Neural cell (in vitro differentiated cells): ENCODE results near the gene COG2. TPM values are rescaled to one million over a fixed set of nuclear protein-coding genes. Genes with fewer than 3 reads are reported as not detected.

Experiments used
- H2AFZ ChIP-seq: fragments of 200-600, 300-800 bp; sonication (generic), shearing (Covaris generic); 2 replicates; pipeline ENCODE4 v1.6.0; 2014; ENCODE audit warnings: low read depth, mild to moderate bottlenecking, antibody characterized with exemption, low read length, moderate library complexity
- H3F3A ChIP-seq: fragments of 200-600 bp; shearing (Covaris generic); 2 replicates; pipeline ENCODE4 v1.6.1; 2016; ENCODE audit warnings: mild to moderate bottlenecking, moderate library complexity, mixed read lengths, antibody characterized with exemption, low read length; ENCODE audit not compliant: insufficient read depth, poor library complexity, severe bottlenecking
- H3K27ac ChIP-seq: fragments of 200-600, 300-800 bp; sonication (generic), shearing (Covaris generic); 2 replicates; pipeline ENCODE4 v1.5.1; 2014; ENCODE audit warnings: mild to moderate bottlenecking, low read length, moderate library complexity
- H3K27me3 ChIP-seq: fragments of 300-800, 200-600 bp; sonication (generic), shearing (Covaris generic); 2 replicates; pipeline ENCODE4 v1.6.0; 2014; ENCODE audit warnings: mild to moderate bottlenecking, low read depth, low read length, moderate library complexity; ENCODE audit not compliant: insufficient read depth
- H3K36me3 ChIP-seq: fragments of 300-800, 200-600 bp; sonication (generic), shearing (Covaris generic); 2 replicates; pipeline ENCODE4 v1.5.1; 2014; ENCODE audit warnings: mild to moderate bottlenecking, antibody characterized with exemption, low read length, moderate library complexity; ENCODE audit not compliant: insufficient read depth
- H3K4me2 ChIP-seq: fragments of 300-800, 200-600 bp; sonication (generic), shearing (Covaris generic); 2 replicates; pipeline ENCODE4 v1.6.0; 2014; ENCODE audit warnings: mild to moderate bottlenecking, low read length
- H3K4me3 ChIP-seq: fragments of 300-800, 200-600 bp; sonication (generic), shearing (Covaris generic); 2 replicates; pipeline ENCODE4 v1.5.1; 2014; ENCODE audit warnings: mild to moderate bottlenecking, low read length, moderate library complexity
- H3K79me2 ChIP-seq: fragments of 200-600 bp; shearing (Covaris generic); replicated peaks from 2 replicates; pipeline ENCODE4 v1.6.0; 2014; ENCODE audit warnings: mild to moderate bottlenecking, low read length, moderate library complexity; ENCODE audit not compliant: insufficient read depth
- H3K9ac ChIP-seq: fragments of 300-800, 200-600 bp; sonication (generic), shearing (Covaris generic); 2 replicates; pipeline ENCODE4 v1.6.1; 2016; ENCODE audit warnings: mild to moderate bottlenecking, low read length, mixed read lengths
- H3K9me2 ChIP-seq: fragments of 200-600 bp; shearing (Covaris generic); 2 replicates; pipeline ENCODE4 v1.6.1; 2016; ENCODE audit warnings: mild to moderate bottlenecking, low read length, mixed read lengths; ENCODE audit not compliant: insufficient read depth
- H3K9me3 ChIP-seq: fragments of 200-600, 300-800 bp; sonication (generic), shearing (Covaris generic); 2 replicates; pipeline ENCODE4 v1.6.1; 2016; ENCODE audit warnings: mild to moderate bottlenecking, mixed run types, low read length, moderate library complexity, mixed read lengths
- H4K20me1 ChIP-seq: fragments of 200-600 bp; shearing (Covaris generic); 2 replicates; pipeline ENCODE4 v1.6.1; 2016; ENCODE audit warnings: mild to moderate bottlenecking, mixed run types; ENCODE audit not compliant: insufficient read depth
- CTCF ChIP-seq: fragments of 450-650 bp; IDR thresholded peaks from 2 replicates; pipeline ENCODE4 v1.5.1; 2014; ENCODE audit warnings: antibody characterized with exemption, mild to moderate bottlenecking, moderate library complexity; ENCODE audit not compliant: poor library complexity, severe bottlenecking
- EP300 ChIP-seq: fragments of 450-650 bp; conservative IDR thresholded peaks from 2 replicates; pipeline ENCODE4 v1.6.1; 2014; ENCODE audit warnings: antibody characterized with exemption, mild to moderate bottlenecking, moderate library complexity; ENCODE audit not compliant: poor library complexity, severe bottlenecking
- EZH2 ChIP-seq: fragments of 200-600, 300-800 bp; shearing (Covaris generic), sonication (generic); IDR thresholded peaks from 2 replicates; pipeline ENCODE4 v1.6.1; 2014; ENCODE audit warnings: antibody characterized with exemption, low read length, borderline replicate concordance, mild to moderate bottlenecking; ENCODE audit not compliant: insufficient read depth, poor library complexity, severe bottlenecking
- MXI1 ChIP-seq: fragments of 450-650 bp; conservative IDR thresholded peaks from 2 replicates; pipeline ENCODE4 v1.6.1; 2014; ENCODE audit warnings: antibody characterized with exemption, mild to moderate bottlenecking; ENCODE audit not compliant: poor library complexity, severe bottlenecking
- POLR2AphosphoS5 ChIP-seq: IDR thresholded peaks from 2 replicates; pipeline ENCODE4 v1.6.1; 2012
- RAD21 ChIP-seq: fragments of 450-650 bp; conservative IDR thresholded peaks from 2 replicates; pipeline ENCODE4 v1.6.1; 2014; ENCODE audit warnings: antibody characterized with exemption, mild to moderate bottlenecking, moderate library complexity
- REST ChIP-seq: IDR thresholded peaks from 2 replicates; pipeline ENCODE4 v1.6.1; 2012; ENCODE audit warnings: borderline replicate concordance
- SMC3 ChIP-seq: fragments of 450-650 bp; conservative IDR thresholded peaks from 2 replicates; pipeline ENCODE4 v1.6.1; 2014; ENCODE audit warnings: antibody characterized with exemption, mild to moderate bottlenecking, moderate library complexity; ENCODE audit not compliant: poor library complexity
- TAF1 ChIP-seq: IDR thresholded peaks from 2 replicates; pipeline ENCODE4 v1.6.1; 2012; ENCODE audit warnings: low read depth
- polyA plus RNA-seq: library from polyadenylated mRNA; depleted of rRNA; stranded (reverse); fragments of >200 nt; gene quantifications from 2 replicates; pipeline ENCODE4 v1.2.3, GENCODE V29; 2014

Gene COG2
- polyA plus RNA-seq, 1 donor from 2014 or later = 14.5 TPM

GRCh38 chr1:230737622-230738262, 95.5 kb downstream of the COG2 start:
- H3K27ac ChIP-seq = no peak overlapping the region
- H3K79me2 ChIP-seq = no peaks in the 10 kb centered on the region
- H4K20me1 ChIP-seq = no peaks in the 10 kb centered on the region
- H3K4me3 ChIP-seq = no peak overlapping the region
- TF ChIP-seq RAD21 (no peak), MXI1 (no peak), CTCF (no peak), REST (no peak), EP300 (no peak), SMC3 (no peak), TAF1 (no peak), EZH2 (no peak), POLR2AphosphoS5 (no peak)
- H3K9me3 ChIP-seq = no peaks in the 10 kb centered on the region
- H3K9ac ChIP-seq = no peak overlapping the region
- no peak overlapping the region for H2AFZ ChIP-seq
- H3K27me3 ChIP-seq = no peaks in the 10 kb centered on the region
- H3K9me2 ChIP-seq = no peaks in the 10 kb centered on the region
- H3K36me3 ChIP-seq = no peaks in the 10 kb centered on the region
- no peak overlapping the region for H3K4me2 ChIP-seq
- no peaks in the 10 kb centered on the region for H3F3A ChIP-seq

- H3K79me2 ChIP-seq = no peaks in the 10 kb centered on the region
- no peaks in the 10 kb centered on the region for H3K27me3 ChIP-seq
- no peaks in the 10 kb centered on the region for H4K20me1 ChIP-seq
- H3K9ac ChIP-seq = no peak overlapping the region
- no peak overlapping the region for H3K4me2 ChIP-seq
- H2AFZ ChIP-seq = no peak overlapping the region
- H3K4me3 ChIP-seq = no peak overlapping the region
- TF ChIP-seq MXI1 (no peak), POLR2AphosphoS5 (no peak), CTCF (no peak), RAD21 (no peak), EP300 (no peak), EZH2 (no peak), SMC3 (no peak), REST (no peak), TAF1 (no peak)
- H3K36me3 ChIP-seq = no peaks in the 10 kb centered on the region
- no peaks in the 10 kb centered on the region for H3K9me3 ChIP-seq
- no peaks in the 10 kb centered on the region for H3K9me2 ChIP-seq
- H3F3A ChIP-seq = no peaks in the 10 kb centered on the region
- no peak overlapping the region for H3K27ac ChIP-seq
Measured at GRCh38 chr1:230739564-230740290, 97.4 kb downstream of the COG2 start.
